GM18499 (cell line): ENCODE results near the gene NFIC.
"Not testable (repeated sequence)": the region's sequence is repeated elsewhere in the genome, so short reads cannot be mapped to it uniquely, and the experiment has no call there.

Experiments
- ATAC-seq: cut with Tn5 transposase; IDR thresholded peaks from one replicate; pipeline ENCODE4 v1.9.1; 2021; ENCODE audit warnings: moderate number of reproducible peaks; ENCODE audit not compliant: insufficient read depth, unreplicated experiment

Gene NFIC

DNA sequence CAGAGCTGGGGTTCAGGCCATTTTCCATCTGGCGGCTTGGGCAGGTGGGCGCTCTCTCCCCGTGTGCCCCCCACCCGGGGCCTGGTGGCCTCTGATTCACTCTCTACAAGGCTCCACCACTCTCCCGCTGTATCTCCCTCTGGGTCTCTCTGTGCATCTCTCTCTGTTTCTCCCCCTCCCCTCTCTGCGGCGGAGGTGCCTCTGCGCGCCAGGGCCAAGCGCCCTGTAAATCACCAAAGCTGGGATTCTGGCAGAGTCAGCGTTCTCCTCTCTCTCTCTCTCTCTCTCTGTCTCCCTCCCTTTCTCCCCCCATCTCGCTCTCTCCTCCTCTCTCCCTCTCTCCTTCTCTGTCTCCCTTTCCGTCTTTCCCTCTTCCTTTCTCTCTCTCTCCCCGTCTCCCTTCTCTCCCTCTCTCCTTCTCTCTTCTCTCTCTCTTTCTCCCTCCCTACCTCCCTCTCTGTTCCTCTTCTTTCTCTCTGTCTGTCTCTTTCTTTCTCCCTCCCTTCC is 3.9 kb downstream of the NFIC start:
- ATAC-seq, result no peak

DNA sequence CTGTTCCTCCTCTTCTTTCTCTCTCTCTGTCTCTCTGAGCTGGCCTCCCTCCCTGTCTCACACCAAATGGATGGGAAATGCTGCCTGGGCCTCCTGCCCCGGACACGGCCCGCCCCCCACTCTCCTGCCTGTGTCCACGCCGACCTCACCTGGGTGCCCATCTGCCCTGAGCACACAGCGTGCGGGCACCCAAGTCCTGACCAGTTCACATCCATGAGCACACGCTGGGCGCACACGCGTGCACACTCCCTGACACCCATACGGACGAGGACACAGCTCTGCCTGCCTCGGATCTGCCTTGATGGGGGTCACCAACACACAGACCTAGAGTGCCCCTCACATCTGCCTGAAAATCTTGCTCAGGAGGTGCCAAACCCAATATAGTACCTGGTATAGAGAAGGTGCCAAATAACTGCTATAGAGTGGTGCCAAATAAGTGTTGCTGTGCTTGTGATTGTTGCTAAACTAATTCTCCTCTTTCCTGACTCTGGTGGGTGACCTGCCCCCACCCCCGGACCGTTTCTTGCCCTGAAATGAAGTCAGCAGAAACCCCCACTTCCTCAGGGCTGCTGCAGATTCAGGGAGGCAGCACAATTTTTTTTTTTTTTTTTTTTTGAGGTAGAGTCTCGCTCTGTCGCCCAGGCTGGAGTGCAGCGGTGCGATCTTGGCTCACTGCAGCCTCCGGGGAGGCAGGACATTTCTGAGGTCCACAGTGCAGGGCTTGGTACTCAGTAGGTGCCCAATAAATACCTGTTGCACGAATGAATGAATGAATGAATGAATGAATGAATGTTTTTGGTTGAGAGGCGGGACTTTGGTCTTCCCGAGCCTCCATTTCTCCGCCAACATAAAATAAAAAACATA is 4.6 kb downstream of the NFIC start:
- ATAC-seq, result no peak

DNA sequence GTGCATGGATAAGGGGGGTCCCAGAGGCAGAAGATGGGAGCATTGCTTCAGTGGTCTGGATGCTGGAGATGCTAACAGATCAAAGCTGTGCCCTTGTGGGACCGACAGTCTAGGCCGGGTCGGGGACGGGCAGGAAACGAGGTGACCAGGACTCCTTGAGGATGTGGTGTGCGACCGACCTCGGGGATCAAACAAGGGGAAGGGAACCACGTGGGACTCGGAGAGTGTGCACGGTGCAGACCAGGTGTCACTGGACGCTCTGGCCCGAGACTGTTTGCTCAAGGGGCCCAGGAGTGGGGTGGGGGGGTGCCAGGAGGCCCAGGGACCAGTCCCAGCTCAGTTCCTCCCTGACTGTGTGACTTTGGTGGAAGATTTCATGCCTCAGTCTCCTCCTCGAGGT is 6.0 kb downstream of the NFIC start:
- ATAC-seq, result no peak

DNA sequence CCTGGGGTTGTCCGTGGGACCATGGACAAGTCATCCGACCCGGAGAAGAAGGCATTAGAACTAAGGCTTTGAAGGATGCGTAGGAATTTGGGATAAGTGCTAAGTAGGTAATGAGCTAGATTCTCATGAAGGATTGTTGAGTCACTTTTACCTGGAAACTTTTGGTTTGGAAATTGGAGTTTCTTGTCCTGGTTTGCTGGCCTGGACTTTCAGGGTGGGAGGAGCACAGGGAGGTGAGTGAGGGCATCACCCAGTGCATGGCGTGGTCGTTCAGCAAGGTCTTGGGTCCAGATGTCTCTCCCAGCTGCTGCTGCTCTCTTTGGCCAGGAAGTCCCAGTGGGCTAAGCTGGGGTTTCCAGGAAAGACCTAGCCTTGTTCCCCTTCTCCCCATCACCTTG is 7.6 kb downstream of the NFIC start:
- no peak for ATAC-seq

DNA sequence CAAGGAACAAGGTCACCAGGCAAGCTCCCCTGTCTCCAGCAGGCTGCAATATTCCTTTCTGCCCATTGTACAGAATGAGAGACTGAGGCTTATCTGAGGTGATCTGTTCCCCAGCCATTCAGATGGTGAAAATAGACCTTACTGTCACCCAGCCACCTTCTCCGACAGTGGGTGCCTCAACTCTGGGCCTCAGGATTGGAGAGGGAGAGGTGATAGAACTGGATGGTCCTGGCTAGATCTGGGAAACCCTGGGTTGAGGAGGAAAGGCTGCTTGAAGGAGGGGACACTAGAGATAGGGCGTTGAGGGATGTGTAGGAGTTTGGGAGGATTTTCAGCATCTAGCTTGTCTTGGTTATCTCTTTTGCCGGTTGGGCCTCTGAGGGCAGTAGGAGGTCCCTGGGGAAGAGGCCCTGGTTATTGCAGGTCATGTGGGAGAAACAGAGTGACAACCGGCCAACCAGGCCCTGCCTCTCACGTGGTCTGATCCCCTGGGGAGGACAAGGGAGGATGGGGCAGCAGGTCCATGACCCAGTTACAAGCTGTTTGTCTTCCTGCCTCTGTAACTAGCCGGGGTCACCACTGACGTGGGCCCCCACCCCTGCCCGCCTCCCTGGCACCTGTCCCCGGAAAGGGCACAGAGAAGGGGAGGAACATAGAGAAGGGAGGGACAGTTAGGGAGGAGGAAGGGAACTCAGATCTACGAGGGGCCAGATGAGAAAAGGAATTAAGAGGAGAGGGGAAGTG is 8.2 kb downstream of the NFIC start:
- no peak for ATAC-seq

DNA sequence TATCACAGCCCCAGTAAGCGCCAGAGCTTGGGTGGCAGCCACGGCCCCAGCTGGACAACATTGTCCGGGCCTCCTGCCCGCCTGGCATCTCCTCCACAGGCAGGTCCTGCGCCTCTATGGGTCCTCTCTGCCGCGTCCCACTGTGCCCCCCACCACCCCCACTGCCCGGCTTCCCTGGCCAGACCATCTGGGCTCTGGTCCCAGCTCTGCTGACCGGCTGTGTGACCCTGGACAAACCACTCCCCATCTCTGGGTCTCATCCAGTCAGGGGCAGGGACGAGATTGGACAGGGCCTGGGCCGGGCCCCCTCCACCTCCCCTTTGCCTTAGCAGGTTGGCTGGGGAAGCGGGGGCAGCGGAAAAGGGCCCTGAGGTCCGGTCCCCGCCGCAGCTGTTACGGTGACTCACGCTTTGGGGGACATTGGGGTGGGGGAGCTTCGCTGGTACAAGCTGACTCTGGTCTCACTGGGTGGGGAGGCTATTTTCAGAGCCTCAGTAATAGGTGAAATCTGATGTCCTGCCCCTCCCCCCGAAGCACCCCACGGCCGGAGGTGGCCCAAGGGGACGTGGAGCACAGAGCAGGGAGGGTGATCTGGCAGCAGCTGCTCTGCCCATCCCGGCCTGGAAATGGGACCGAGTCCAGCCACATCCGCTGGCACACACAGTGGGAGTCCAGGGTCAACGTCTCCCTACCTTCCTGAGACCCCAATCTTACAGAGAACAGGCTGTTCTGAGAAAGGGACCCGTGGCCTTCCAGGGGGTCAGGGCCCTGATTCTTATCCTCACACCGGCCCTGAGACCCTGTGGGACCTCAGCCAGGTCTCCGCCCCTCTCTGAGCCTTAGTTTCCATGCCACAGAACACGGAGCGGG is 9.1 kb downstream of the NFIC start:
- ATAC-seq, result no peak

DNA sequence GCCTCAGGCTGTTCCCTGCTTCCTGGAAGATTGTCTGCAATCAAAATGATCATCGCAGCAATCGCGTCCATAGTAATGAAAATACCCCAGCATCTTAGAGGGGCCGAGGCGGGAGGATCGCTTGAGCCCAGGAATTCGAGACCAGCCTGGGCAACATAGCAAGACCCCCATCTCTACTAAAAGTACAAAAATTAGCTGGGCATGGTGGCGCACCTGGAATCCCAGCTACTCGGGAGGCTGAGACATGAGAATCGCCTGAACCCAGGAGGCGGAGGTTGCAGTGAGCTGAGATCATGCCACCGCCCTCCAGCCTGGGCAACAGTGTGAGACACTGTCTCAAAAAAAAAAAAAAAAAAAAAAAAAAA is 9.7 kb downstream of the NFIC start:
- not testable (repeated sequence) for ATAC-seq

DNA sequence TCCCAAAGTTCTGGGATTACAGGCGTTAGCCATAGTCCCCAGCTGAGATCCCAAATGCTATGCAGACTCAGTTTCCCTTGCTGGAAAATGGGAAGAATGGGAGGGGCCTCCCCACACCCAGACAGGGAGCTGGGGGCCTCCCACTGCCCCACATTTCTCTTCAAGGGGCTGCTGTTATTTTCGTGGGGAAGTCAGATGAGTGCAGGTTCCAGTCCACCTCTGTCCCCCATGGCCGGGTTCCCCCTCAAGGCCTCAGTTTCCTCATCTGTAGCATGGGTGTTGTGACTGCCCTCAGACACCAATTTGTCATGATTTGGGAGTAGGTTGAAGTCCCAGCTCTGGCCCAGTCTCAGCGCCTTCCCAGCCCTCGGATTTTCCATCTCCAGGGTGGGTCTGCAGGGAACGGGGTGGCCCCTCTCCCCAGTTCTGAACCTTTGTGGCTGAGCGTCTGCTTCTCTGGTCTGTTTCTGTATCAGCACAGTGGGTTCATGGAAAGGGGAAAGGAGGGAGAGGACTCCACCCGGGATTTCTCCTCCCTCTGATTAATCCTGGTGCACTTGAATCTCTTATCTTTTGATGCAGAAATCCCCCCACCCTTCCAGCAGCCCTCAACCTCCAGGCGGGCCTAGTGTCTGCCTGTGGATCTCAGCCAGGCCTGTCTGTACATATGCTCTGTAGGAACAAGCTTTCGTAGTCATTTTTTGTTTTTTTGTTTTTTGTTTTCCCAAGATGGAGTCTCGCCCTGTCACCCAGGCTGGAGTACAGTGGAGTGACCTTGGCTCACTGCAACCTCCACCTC is 12.2 kb downstream of the NFIC start:
- ATAC-seq, result no peak

DNA sequence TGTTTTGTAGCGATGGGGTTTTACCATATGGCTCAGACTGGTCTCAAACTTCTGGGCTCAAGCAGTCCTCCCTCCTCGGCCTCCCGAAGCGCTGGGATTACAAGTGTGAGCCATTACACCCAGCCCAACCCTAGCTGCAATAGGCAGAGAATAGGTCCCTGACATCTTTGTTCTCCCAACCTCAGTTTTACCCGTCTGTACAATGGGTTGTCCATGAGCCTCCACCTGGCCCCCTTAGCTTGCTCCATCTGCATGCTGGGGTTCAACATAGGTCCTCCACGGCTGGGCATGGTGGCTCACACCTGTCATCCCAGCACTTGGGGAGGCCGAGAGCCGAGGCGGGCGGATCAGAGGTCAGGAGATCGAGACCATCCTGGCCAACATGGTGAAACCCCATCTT is 14.4 kb downstream of the NFIC start:
- no peak for ATAC-seq

DNA sequence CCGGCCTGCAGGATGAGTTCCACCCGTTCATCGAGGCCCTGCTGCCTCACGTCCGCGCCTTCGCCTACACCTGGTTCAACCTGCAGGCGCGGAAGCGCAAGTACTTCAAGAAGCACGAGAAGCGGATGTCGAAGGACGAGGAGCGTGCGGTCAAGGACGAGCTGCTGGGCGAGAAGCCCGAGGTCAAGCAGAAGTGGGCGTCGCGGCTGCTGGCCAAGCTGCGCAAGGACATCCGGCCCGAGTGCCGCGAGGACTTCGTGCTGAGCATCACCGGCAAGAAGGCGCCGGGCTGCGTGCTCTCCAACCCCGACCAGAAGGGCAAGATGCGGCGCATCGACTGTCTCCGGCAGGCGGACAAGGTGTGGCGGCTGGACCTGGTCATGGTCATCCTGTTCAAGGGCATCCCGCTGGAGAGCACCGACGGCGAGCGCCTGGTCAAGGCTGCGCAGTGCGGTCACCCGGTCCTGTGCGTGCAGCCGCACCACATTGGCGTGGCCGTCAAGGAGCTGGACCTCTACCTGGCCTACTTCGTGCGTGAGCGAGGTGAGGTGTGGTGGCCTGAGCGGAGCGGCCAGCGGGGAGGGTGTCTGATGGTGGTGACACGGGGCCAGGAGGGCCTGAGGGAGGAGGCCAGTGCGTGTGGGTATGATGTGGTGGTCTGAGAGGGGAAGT is 15.5 kb downstream of the NFIC start:
- no peak for ATAC-seq

DNA sequence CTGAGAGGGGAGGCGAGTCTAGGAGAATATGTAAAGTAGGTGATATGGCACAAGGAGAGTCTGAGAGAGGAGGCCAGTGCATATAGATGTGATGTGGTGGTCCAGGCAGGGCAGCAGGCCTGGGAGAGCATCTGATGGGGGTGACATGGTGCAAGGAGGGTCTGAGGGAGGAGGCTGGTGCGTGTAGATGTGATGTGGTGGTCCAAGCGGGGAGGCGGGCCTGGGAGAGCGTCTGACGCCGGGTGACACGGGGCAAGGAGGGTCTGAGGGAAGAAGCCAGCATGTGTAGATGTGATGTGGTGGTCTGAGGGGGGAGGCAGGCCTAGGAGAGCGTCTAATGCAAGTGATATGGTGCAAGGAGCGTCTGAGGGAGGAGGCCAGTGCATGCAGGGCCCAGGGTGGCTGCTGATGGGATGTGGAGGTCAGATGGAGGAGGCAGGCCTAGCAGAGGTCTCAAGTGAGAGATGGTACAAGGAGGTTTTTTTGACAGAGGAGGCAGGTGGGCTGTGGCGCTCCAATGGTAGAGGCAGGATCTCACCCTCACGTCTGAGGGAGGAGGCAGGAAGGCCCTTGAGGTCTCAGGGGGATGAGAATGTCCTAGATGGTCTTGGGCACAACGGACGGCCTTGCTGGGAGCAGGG is 16.2 kb downstream of the NFIC start:
- no peak for ATAC-seq

DNA sequence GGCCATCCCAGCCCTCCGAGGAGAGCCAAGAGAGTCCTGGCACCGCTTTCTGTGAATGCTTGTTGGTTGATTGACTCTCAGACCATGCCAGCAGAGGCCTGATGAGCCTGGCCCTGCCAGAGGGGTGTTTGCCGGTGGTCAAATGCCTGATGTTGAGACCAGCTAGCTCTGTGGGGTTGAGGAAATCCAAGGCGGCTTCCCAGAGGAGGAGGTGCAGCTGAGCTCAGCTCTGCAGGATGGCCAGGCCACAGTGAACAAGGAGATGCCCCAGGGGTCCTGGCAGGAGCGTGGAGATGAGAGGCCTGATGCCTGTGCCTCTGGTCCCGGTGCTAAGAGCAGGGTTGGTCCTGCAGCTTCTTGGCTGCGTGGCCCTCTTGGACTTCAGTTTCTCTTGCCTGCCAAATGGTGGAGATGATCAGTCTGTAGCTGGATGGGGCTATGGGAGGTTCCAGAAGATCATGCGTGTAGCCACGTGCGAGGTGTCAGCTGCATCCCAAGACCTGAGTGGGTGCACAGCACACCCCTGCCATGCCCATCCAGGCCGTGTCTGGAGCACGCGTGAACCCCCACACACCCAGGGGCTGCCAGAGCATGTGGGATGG is 16.8 kb downstream of the NFIC start:
- no peak for ATAC-seq

DNA sequence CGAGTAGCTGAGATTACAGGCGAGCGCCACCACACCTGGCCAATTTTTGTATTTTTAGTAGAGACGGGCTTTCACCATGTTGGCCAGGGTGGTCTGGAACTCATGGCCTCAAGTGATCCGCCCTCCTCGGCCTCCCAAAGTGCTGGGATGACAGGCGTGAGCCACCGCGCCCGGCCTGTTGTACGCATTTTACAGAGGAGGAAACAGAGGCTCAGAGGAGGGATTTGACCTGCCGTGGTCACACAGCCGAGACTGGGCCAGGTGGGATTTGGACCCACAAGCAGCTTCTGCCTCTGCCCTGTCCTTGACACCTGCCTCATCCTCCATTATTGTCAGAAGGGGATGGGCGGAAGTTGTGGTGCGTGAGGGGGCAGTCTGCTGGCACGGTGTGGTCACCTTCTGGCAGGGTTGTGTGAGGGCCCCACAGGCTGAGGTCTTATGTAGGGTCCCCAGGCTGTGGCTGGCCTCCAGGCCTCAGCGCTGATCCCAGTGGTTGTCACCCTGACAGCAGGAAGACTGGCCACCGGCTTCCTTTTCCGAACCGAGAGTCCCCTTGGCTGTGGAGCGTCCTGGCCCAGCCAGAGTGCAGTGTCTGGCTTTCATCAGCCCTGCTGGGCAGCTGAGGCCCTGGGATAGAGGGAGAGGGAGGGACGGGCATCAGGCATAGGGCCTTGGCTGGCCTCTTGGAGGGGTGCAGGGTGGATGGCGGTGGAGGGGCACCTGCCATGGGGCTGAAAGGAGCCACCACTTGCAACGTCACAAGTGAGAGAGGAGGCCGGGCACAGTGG is 20.3 kb downstream of the NFIC start:
- ATAC-seq, result no peak

DNA sequence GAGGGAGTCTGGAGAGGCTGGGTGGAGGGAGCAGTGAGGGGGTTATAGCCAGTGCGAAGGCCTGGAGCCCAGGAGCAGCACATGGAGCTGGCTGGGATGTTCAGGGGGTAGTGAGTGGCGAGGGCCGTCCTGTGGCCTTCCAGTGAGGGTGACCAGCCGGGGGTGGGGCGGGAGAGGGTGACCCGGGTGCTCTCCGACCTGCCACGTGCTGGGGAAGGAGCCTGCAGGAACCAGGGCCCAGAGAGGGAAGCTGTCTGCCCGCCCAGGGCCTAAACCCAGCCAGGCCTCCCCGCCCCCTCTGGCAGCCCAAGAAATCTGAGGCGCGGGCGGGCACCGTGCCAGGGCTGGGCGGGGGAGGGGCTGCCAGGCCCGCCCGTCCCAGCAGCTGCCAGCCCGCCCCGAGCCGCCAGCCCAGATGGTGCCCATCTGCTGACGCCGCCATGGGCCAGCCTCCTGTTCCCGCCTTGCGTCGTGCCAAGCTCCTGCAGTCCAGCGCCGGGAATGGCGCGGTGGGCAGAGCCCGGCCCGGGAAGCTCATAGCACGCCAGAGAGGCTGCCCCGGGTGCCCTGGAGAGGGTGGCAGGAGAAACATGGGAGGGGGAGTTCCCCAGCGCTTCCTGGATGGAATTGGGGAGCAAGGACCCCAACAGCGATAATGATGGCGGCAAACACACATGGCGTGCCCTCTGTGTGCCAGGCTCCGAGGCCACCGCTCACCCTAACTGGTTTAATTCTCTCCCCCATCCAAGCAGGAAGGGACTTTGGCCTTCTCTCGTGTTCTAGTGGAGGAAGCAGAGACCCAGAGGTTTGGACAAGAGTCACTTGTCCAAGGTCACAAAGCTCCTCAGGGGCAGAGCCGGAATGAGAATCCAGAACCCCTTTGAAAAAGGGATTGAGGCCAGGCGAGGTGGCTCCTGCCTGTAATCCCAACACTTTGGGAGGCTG is 21.5 kb downstream of the NFIC start:
- ATAC-seq, result no peak

DNA sequence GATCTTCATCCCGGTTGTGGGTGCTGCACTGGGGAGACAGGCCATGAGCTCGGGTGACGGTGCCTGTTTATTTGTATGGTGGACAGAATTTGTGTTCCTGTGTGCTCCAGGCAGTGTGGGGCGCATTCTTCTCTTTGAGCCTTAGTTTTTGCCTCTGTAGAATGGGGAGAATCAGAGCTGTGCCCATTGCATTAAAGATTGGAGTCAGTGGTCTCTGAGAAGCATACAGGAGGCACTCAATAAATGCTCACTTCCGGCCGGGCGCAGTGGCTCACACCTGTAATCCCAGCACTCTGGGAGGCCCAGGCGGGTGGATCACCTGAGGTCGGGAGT is 23.0 kb downstream of the NFIC start:
- ATAC-seq, result no peak

DNA sequence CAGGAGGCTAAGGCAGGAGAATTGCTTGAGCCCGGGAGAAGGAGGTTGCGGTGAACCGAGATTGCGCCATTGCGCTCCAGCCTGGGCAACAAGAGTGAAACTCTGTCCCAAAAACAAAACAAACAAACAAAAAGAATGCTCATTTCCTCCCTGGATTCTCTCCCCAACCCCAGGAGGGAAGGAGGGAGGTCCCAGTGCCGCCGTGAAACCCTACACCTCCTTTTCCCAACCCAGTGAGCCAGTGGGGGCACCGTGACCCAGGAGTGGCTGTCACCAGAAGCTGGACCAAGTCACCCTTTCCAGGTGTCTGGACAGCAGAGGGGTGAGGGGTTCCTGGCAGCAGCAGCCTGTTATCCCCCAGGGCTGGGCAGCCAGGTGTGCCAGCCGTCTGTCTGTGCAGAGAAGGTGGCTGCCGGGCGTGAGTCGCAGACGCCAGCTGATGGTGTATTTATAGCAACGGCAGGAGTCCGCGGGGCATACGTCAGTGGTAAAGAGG is 23.5 kb downstream of the NFIC start:
- ATAC-seq, result no peak

DNA sequence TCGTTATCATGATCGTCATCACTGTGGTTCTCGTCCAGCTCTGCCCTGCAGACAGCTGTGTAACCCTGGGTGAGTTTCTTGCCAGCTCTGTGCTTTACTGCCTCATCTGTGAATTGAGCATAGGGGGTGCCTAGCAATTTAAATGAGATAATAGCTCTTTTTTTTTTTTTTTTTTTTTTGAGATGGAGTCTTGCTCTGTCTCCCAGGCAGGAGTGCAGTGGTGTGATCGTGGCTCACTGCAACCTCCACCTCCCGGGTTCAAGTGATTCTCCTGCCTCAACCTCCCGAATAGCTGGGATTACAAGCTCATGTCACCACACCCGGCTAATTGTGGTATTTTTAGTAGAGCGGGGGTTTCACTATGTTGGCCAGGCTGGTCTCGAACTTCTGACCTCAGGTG is 25.5 kb downstream of the NFIC start:
- not testable (repeated sequence) for ATAC-seq
